ENCODE results near the gene ST7. TPM values are rescaled to one million over a fixed set of nuclear protein-coding genes. Genes with fewer than 3 reads are reported as not detected.

The ST7 gene
- total and polyA plus RNA-seq, 2 of the 13 experiments (the other 11 are each of a cell fraction or from before 2014, with no cell fraction given): 17.3 to 23.5 TPM

DNA sequence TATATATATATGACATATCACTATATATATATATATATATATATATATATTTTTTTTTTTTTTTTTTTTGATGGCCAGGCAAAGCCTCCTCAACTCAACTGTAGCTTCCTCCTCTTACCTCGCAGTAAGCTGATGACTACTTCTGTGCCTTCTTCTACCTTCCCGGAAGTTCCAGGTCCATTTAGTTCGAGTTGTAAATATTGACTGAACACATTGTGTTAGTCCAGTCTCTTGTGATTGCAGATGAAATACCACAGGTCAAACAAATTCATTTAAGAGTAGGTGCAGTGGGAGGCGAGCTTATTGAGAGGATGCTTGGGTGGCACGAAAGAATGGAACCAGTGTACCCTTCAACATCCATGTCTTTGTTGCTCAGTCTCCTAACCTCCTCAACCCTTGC is 144.6 kb downstream of the ST7 start (continued):
- TF ChIP-seq, protein P1, sequence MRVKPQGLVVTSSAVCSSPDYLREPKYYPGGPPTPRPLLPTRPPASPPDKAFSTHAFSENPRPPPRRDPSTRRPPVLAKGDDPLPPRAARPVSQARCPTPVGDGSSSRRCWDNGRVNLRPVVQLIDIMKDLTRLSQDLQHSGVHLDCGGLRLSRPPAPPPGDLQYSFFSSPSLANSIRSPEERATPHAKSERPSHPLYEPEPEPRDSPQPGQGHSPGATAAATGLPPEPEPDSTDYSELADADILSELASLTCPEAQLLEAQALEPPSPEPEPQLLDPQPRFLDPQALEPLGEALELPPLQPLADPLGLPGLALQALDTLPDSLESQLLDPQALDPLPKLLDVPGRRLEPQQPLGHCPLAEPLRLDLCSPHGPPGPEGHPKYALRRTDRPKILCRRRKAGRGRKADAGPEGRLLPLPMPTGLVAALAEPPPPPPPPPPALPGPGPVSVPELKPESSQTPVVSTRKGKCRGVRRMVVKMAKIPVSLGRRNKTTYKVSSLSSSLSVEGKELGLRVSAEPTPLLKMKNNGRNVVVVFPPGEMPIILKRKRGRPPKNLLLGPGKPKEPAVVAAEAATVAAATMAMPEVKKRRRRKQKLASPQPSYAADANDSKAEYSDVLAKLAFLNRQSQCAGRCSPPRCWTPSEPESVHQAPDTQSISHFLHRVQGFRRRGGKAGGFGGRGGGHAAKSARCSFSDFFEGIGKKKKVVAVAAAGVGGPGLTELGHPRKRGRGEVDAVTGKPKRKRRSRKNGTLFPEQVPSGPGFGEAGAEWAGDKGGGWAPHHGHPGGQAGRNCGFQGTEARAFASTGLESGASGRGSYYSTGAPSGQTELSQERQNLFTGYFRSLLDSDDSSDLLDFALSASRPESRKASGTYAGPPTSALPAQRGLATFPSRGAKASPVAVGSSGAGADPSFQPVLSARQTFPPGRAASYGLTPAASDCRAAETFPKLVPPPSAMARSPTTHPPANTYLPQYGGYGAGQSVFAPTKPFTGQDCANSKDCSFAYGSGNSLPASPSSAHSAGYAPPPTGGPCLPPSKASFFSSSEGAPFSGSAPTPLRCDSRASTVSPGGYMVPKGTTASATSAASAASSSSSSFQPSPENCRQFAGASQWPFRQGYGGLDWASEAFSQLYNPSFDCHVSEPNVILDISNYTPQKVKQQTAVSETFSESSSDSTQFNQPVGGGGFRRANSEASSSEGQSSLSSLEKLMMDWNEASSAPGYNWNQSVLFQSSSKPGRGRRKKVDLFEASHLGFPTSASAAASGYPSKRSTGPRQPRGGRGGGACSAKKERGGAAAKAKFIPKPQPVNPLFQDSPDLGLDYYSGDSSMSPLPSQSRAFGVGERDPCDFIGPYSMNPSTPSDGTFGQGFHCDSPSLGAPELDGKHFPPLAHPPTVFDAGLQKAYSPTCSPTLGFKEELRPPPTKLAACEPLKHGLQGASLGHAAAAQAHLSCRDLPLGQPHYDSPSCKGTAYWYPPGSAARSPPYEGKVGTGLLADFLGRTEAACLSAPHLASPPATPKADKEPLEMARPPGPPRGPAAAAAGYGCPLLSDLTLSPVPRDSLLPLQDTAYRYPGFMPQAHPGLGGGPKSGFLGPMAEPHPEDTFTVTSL (CRISPR knock-in tag; IDR thresholded peaks at IDR 0.05; ENCODE audit: borderline replicate concordance): peak; percentile 70; the same call in 1 of the 2 replicates
- TF ChIP-seq NFIC (IDR thresholded peaks at IDR 0.05; ENCODE audit: low read length) (0 out of 2 replicates have a peak, but pooled peaks have one; percentile 33), PAF1 (CRISPR knock-in tag; IDR thresholded peaks at IDR 0.05) (no peak), NFE2L2 (IDR thresholded peaks at IDR 0.05; ENCODE audit: low read length) (no peak), NFYB (CRISPR knock-in tag; IDR thresholded peaks at IDR 0.05) (no peak), ZNF367 (CRISPR knock-in tag; IDR thresholded peaks at IDR 0.05; ENCODE audit: borderline replicate concordance) (no peak), JUND (CRISPR knock-in tag; IDR thresholded peaks at IDR 0.05) (no peak), ZNF121 (CRISPR knock-in tag; IDR thresholded peaks at IDR 0.05) (no peak), SALL1 (CRISPR knock-in tag; IDR thresholded peaks at IDR 0.05) (no peak; the same call in 1 of the 2 replicates), TGIF2 (CRISPR knock-in tag; IDR thresholded peaks at IDR 0.05) (no peak)
- TF ChIP-seq, protein P2, sequence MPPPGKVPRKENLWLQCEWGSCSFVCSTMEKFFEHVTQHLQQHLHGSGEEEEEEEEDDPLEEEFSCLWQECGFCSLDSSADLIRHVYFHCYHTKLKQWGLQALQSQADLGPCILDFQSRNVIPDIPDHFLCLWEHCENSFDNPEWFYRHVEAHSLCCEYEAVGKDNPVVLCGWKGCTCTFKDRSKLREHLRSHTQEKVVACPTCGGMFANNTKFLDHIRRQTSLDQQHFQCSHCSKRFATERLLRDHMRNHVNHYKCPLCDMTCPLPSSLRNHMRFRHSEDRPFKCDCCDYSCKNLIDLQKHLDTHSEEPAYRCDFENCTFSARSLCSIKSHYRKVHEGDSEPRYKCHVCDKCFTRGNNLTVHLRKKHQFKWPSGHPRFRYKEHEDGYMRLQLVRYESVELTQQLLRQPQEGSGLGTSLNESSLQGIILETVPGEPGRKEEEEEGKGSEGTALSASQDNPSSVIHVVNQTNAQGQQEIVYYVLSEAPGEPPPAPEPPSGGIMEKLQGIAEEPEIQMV (CRISPR knock-in tag; IDR thresholded peaks at IDR 0.05; ENCODE audit: low read depth): no peak
- TF ChIP-seq, protein P3, sequence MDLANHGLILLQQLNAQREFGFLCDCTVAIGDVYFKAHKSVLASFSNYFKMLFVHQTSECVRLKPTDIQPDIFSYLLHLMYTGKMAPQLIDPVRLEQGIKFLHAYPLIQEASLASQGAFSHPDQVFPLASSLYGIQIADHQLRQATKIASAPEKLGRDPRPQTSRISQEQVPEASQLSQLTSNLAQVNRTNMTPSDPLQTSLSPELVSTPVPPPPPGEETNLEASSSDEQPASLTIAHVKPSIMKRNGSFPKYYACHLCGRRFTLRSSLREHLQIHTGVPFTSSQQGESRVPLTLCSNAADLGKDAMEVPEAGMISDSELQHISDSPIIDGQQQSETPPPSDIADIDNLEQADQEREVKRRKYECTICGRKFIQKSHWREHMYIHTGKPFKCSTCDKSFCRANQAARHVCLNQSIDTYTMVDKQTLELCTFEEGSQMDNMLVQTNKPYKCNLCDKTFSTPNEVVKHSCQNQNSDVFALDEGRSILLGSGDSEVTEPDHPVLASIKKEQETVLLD (CRISPR knock-in tag; IDR thresholded peaks at IDR 0.05; ENCODE audit: low read depth): no peak
- TF ChIP-seq, protein P4, sequence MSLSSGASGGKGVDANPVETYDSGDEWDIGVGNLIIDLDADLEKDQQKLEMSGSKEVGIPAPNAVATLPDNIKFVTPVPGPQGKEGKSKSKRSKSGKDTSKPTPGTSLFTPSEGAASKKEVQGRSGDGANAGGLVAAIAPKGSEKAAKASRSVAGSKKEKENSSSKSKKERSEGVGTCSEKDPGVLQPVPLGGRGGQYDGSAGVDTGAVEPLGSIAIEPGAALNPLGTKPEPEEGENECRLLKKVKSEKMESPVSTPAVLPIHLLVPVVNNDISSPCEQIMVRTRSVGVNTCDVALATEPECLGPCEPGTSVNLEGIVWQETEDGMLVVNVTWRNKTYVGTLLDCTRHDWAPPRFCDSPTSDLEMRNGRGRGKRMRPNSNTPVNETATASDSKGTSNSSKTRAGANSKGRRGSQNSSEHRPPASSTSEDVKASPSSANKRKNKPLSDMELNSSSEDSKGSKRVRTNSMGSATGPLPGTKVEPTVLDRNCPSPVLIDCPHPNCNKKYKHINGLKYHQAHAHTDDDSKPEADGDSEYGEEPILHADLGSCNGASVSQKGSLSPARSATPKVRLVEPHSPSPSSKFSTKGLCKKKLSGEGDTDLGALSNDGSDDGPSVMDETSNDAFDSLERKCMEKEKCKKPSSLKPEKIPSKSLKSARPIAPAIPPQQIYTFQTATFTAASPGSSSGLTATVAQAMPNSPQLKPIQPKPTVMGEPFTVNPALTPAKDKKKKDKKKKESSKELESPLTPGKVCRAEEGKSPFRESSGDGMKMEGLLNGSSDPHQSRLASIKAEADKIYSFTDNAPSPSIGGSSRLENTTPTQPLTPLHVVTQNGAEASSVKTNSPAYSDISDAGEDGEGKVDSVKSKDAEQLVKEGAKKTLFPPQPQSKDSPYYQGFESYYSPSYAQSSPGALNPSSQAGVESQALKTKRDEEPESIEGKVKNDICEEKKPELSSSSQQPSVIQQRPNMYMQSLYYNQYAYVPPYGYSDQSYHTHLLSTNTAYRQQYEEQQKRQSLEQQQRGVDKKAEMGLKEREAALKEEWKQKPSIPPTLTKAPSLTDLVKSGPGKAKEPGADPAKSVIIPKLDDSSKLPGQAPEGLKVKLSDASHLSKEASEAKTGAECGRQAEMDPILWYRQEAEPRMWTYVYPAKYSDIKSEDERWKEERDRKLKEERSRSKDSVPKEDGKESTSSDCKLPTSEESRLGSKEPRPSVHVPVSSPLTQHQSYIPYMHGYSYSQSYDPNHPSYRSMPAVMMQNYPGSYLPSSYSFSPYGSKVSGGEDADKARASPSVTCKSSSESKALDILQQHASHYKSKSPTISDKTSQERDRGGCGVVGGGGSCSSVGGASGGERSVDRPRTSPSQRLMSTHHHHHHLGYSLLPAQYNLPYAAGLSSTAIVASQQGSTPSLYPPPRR (CRISPR knock-in tag; IDR thresholded peaks at IDR 0.05; ENCODE audit: borderline replicate concordance): peak; percentile 69; the same call in 1 of the 2 replicates
- TF ChIP-seq, protein P5, sequence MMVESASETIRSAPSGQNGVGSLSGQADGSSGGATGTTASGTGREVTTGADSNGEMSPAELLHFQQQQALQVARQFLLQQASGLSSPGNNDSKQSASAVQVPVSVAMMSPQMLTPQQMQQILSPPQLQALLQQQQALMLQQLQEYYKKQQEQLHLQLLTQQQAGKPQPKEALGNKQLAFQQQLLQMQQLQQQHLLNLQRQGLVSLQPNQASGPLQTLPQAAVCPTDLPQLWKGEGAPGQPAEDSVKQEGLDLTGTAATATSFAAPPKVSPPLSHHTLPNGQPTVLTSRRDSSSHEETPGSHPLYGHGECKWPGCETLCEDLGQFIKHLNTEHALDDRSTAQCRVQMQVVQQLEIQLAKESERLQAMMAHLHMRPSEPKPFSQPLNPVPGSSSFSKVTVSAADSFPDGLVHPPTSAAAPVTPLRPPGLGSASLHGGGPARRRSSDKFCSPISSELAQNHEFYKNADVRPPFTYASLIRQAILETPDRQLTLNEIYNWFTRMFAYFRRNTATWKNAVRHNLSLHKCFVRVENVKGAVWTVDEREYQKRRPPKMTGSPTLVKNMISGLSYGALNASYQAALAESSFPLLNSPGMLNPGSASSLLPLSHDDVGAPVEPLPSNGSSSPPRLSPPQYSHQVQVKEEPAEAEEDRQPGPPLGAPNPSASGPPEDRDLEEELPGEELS (CRISPR knock-in tag; IDR thresholded peaks at IDR 0.05): 0 out of 2 replicates have a peak, but pooled peaks have one; percentile 15
